Liver (tissue), 3 donors: ENCODE results near the gene ZNF654.

Experiments used
- CTCF ChIP-seq: fragments of 150-350 bp; IDR thresholded peaks from 2 replicates; pipeline ENCODE4 v1.5.1; 2017; ENCODE audit warnings: improper control_type of control experiment, low read depth, low read length; ENCODE audit not compliant: missing input control
- NR2F2 ChIP-seq: IDR thresholded peaks from 2 replicates; pipeline ENCODE4 v1.6.1; 2016; ENCODE audit warnings: antibody characterized with exemption
- RAD21 ChIP-seq, 2 donors: IDR thresholded peaks; 2 replicates each; pipeline ENCODE4 v1.6.1; 2016; ENCODE audit warnings: antibody characterized with exemption in 2 of 2, mild to moderate bottlenecking in 2 of 2
- REST ChIP-seq: IDR thresholded peaks from 2 replicates; pipeline ENCODE4 v1.6.1; 2016; ENCODE audit warnings: antibody characterized with exemption, mild to moderate bottlenecking
- TAF1 ChIP-seq: conservative IDR thresholded peaks from 2 replicates; pipeline ENCODE4 v1.6.1; 2016; ENCODE audit warnings: antibody characterized with exemption, mild to moderate bottlenecking
- donor health status: healthy.
- donor health status: healthy.

GRCh38 chr3:88025001-88025552, 34.0 kb upstream of the ZNF654 start:
- TF ChIP-seq NR2F2 (no peak), RAD21 (IDR thresholded peaks at IDR 0.05) (no peak), TAF1 (no peak), REST (no peak), CTCF (no peak)
